WERI-Rb-1 (cell line): Measurements from ENCODE around the gene HOXB2.
A peak's percentile ranks its signal among the peaks of the same experiment; 100 is the strongest.

Source experiments
- DNase-seq: peaks from one replicate; pipeline ENCODE4 v3.0.0-alpha.2; 2020
- H3K27ac ChIP-seq: fragments of 250-450 bp; sonication (Bioruptor Pico); 2 replicates; pipeline ENCODE4 v1.5.1; 2020; ENCODE audit warnings: mild to moderate bottlenecking, moderate library complexity
- H3K27me3 ChIP-seq: fragments of 250-450 bp; sonication (Bioruptor Pico); 2 replicates; pipeline ENCODE4 v1.5.1; 2021; ENCODE audit warnings: mild to moderate bottlenecking, low read depth, moderate library complexity; ENCODE audit not compliant: insufficient read depth, severe bottlenecking
- H3K36me3 ChIP-seq: fragments of 250-450 bp; sonication (Bioruptor Pico); 2 replicates; pipeline ENCODE4 v1.5.1; 2020; ENCODE audit warnings: mild to moderate bottlenecking, moderate library complexity
- H3K4me3 ChIP-seq: 2 replicates; pipeline ENCODE4 v1.5.1; 2011; ENCODE audit warnings: low read depth, mild to moderate bottlenecking, control low read depth, low read length
- H3K9me3 ChIP-seq: fragments of 250-450 bp; sonication (Bioruptor Pico); 2 replicates; pipeline ENCODE4 v1.5.1; 2021; ENCODE audit warnings: mild to moderate bottlenecking, moderate library complexity; ENCODE audit not compliant: severe bottlenecking
- TF ChIP-seq, protein P1 (sequence below): IDR thresholded peaks from 2 replicates; pipeline ENCODE4 v1.5.1; 2011; ENCODE audit warnings: low read depth, mild to moderate bottlenecking, control low read depth, inconsistent platforms, low read length

HOXB2 gene

DNA sequence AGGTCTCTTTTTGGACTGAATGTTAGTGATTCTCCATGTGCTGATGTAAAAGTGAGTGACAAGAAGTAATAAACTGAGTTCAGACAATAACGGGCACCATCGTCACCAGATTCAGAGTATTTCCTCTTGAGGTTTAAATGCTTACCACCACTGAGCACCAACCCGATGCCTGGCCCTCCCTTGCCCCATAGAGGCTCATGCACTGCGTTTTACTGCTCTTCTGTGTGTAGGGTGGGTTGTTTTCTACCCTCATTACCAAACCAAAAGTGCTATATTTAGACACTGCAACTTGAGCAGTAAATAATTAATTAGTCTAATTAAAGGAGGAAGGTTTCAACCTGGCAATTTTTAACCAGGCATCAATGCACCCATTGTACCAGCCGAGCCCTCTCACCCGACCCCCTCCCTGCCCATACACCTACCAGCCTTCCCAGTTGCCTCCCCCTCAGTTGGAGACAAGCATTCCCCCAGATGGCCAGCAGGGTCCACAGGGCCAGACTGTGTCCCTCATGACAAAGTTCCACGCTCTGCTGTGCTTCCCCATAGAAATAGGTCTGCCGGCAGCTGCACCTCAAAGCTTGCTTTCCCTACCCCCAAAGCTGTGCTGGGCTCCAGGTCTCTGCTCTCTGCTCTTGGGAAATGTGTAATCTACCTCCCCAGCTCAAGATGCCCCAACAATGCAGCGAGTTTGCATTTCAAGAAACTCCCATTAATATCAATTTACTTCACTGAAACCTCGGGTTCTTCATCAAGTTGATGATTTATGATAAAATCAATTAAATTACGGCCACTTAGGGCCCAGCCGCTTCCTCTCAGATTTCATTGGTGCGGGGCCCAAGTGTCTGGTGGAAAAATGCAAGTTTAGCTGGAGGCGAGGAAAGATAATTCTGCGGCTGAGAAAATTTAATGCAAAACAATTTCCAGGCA, 17.2 kb upstream of the HOXB2 start:
- TF ChIP-seq, protein P1, sequence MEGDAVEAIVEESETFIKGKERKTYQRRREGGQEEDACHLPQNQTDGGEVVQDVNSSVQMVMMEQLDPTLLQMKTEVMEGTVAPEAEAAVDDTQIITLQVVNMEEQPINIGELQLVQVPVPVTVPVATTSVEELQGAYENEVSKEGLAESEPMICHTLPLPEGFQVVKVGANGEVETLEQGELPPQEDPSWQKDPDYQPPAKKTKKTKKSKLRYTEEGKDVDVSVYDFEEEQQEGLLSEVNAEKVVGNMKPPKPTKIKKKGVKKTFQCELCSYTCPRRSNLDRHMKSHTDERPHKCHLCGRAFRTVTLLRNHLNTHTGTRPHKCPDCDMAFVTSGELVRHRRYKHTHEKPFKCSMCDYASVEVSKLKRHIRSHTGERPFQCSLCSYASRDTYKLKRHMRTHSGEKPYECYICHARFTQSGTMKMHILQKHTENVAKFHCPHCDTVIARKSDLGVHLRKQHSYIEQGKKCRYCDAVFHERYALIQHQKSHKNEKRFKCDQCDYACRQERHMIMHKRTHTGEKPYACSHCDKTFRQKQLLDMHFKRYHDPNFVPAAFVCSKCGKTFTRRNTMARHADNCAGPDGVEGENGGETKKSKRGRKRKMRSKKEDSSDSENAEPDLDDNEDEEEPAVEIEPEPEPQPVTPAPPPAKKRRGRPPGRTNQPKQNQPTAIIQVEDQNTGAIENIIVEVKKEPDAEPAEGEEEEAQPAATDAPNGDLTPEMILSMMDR = peak; percentile 46; the same call in 1 of the 2 replicates
- Histone ChIP-seq H3K4me3 (no peak overlapping the region), H3K36me3 (no peaks in the 10 kb centered on the region), H3K9me3 (peaks cover 2% of the 10 kb centered on the region), H3K27ac (no peak overlapping the region), H3K27me3 (peaks cover 97% of the 10 kb centered on the region)
- peak; percentile 51 for DNase-seq

DNA sequence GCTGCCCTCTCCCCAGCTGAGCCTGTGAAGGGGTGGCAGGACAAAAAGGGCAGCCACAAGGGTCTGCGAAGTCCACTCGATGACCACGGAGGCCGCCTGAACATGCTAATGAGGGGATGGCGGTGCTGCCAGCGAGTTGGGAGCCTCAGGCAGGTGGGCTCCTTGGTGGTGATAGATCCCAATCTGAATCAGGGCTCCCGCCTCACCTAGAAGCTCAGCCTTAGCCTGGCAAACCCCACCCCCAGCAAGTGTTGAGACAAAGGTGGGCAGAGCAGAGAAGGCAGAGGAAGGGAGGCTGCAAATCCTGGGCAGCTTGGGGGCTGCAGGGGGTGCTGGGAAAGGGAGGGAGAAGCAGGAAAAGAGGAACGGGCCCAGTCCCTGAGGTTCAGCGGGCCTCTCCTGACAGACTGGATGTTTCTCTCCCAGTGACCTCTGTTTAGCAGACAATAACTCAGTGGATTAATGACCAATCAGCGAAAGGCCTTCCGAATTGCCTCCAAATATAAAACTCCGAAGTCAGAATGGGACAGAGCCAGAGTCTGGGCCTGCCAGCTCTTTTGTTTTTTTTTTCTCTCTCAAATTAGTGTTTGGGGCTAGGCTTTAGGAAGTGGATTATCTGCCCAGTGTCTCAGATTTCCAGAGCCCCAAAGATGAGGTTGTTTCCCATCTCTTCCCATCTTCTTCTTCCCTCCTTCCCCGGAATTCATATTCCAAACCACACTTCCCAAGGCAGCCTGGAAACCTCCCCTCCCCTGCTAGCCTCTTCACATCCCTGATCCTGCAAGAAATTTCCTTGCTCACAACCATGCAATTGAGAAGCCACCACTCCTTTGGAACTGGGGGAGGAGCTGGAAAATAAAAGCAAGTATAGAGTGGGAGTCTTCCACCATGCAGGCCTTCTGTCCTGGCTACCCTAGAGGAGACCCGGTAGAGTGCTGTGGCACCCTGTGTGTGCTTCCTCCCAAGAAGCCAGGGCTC, 15.2 kb upstream of the HOXB2 start:
- no peaks in the 10 kb centered on the region for H3K36me3 ChIP-seq
- no peak for DNase-seq
- peaks cover 2% of the 10 kb centered on the region for H3K9me3 ChIP-seq
- TF ChIP-seq, protein P1 = no peak
- no peak overlapping the region for H3K27ac ChIP-seq
- H3K4me3 ChIP-seq = no peak overlapping the region
- H3K27me3 ChIP-seq = peaks cover 90% of the 10 kb centered on the region

DNA sequence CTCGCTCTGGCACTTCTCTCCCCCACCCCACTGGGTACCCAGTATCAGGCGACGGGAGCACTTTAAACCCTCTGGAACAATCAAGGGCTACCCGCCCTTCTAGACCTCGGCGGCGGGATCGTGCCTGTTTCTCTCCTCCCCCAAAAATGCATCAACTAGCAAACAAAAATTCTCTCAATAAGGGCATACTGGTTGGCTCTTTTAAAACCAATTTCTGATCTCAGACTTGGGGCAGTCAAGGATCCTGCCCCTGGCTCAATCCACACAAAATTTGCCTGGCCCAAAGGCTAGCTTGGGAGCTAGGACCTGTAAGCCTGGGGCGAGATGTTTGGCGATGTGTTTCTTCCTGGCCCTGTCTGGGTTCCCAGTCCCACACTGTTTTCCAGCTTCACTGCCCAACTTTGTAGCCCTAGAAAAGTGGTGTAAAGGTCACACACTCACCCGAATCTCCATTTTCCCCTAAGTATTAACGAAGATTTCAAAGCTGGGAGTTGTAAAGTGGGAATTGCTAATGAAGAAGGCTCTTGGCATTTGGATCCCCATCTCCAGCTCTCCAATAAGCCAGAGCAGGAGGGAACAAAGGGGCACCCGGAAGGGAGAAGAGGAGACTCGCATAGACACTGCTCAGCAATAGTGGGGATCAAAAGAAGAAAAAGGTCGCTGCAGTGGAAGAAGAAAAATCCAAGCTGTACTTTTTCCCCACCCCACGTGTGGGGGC, 14.4 kb upstream of the HOXB2 start:
- TF ChIP-seq, protein P1 = no peak
- Histone ChIP-seq H3K4me3 (no peak overlapping the region), H3K27ac (no peak overlapping the region), H3K36me3 (no peaks in the 10 kb centered on the region), H3K27me3 (peaks cover 91% of the 10 kb centered on the region), H3K9me3 (no peaks in the 10 kb centered on the region)
- DNase-seq = no peak

DNA sequence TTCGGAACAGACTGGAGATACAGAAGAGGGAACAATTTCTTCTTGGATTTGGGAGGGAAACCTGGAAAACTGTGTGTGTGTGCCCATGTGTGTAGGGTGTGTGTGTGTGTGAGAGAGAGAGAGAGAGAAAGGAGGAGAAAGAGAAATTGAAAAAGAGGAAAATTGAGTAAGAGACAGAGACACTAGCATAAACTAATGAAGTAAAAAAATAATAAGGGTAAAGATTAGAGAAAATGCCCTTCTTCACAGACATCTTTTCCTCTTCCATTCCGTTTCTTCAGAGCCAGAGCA, 13.9 kb upstream of the HOXB2 start:
- Histone ChIP-seq H3K27ac (no peak overlapping the region), H3K9me3 (no peaks in the 10 kb centered on the region), H3K36me3 (no peaks in the 10 kb centered on the region), H3K27me3 (peaks cover 93% of the 10 kb centered on the region), H3K4me3 (no peak overlapping the region)
- TF ChIP-seq, protein P1 = no peak
- DNase-seq = no peak

DNA sequence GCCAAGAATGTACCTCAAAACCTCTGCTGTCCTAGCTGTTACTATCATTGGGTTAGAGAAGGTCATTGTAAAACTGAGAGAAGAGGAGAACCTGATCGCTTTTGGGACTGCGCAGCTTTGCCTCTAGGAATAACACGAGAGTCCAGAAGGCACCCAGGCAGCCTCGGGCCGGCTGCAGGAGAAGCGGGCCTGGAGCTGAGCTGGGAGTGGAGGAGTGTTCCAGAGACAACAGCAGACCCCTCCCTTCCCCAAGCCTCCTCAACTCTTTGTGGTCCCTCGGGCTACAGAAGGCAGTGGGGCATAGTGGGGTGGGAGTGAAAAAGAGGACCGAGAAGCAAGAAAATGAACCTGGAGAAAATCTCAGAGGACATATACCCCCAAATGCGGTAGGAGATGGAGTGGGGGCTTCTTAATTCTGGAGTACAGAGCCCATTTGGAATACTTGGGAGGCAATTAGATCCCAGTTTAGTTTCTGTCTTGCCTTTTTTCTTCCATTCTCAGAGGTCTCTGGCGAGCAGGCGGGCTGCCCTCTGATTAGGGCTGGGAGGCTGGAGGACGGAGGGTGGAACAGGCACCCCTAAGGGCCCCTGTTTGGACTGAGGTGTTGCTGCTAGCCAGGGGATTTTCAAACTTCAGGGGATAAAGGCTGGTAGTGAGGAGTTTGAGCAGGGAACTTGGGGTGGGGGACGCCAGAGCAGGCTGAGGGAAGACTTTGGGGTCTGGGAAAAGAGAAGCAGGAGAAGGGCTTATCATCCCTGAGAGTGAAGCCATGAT, 13.3 kb upstream of the HOXB2 start:
- Histone ChIP-seq H3K9me3 (no peaks in the 10 kb centered on the region), H3K27me3 (peaks cover 93% of the 10 kb centered on the region), H3K27ac (no peak overlapping the region), H3K36me3 (no peaks in the 10 kb centered on the region), H3K4me3 (no peak overlapping the region)
- TF ChIP-seq, protein P1 = no peak
- no peak for DNase-seq
